Brain pericyte (primary cell): ENCODE results near the gene KRTAP5-2.
"Not testable (repeated sequence)": the region's sequence is repeated elsewhere in the genome, so short reads cannot be mapped to it uniquely, and the experiment has no call there.

ENCODE experiments used
- DNase-seq: peaks from one replicate; pipeline ENCODE4 v3.0.0-alpha.2; 2012; ENCODE audit warnings: low read depth, low spot score

KRTAP5-2 gene

DNA sequence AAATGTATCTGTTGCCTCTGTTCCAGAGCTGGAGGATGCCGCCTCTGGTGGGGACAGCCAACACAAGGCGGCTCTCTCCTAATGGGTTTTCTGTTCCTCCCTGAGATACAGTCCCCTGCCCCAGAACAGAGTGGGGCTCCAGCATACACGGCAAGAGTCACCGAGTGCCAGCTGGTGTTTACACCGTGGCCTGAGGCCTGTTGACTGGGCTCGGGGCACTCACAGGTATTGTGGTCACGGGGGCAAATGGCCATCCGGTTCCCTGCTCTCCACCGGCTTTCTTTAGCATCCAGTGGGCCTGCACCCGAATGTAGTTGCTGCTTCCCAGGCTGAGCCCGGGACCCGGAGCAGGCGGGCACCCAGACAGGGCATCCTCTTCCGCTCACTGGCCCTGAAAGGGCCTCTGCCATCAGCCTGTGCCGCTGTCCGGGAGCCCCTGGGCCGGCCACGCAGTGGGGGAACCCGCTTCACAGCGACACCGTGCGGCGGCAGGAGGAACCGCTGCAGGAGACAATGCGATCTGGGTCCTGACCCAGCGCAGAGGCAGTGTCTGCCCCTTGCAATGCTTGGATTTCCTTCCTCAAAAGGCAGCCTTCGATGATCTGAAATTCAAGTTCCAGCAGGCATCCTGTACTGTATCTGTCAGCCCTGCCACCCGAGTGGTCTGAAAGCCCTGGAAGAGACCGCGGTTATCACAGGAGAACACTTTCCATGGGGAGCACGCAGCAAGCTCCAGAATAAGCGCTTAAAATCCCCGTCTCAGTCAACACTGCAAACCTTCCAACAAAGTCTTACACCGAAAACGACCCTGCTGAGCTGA lies 30.6 kb upstream of the KRTAP5-2 start:
- DNase-seq, result no peak

DNA sequence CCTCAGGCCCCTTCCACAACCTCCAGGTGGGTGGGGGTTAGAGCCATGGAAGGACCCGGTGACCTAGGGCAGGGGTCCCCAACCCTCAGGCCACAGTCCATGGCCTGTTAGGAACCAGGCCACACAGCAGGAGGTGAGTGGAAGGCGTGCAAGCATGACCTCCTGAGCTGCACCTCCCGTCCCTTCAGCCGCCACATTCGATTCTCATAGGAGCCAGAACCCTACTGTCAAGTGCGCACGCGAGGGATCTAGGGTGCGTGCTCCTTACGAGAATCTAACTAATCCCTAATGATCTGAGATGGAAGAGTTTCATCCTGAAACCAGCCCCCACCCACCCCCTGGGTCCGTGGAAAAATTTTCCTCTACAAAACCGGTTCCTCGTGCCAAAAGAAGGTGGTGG lies 27.4 kb upstream of the KRTAP5-2 start:
- no peak for DNase-seq

GRCh38 chr11:1624621-1625020 lies 26.5 kb upstream of the KRTAP5-2 start:
- no peak for DNase-seq

DNA sequence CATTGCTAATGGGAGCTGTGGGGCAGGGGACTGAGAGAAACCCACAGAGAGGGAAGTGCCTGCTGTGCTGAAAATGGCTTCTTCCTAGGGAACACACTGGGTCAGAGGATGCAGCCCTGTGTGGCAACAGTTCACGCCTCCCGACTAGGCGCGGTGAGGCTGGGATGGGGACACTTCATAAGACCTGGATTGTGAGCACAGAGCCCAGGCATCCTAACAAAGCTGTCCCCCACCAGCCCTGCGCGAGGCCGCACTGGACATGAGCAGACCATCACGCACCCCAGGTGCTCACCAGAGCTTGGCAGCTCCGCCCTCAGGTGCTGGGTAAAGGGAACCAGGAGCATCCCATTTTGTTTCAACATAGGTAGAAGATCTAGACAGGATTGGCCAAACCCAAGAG lies 25.6 kb upstream of the KRTAP5-2 start:
- DNase-seq, result no peak

GRCh38 chr11:1622086-1622485 lies 24.0 kb upstream of the KRTAP5-2 start, which contains the start of gene KRTAP5-4:
TSS of gene KRTAP5-4 (minus strand) at chr11:1622138. CDS start at chr11:1622093, 45 bp downstream.
- DNase-seq, result no peak

DNA sequence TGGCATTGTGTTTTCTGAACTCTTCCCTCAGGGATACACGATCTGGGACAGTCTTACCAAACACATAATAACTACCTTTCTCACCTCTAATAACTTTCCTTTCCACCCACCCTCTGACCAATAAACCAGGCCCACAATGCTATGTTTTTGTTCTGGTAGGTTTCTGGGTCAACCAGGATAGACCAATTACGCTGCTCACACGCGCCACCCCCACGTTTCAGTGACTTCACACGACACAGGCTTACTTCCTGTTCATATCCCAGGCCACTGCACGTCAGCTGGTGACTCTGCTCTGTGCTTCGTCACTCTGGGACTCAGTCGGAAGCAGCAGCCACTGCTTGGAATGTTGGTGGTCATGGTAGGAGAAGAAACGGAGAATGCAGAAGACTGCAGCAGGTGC lies 21.4 kb upstream of the KRTAP5-2 start:
- DNase-seq, result no peak

- DNase-seq, result no peak
These were observed 20.1 kb upstream of the KRTAP5-2 start for GRCh38 chr11:1618231-1618630.

- no peak for DNase-seq
These were observed 10.3 kb upstream of the KRTAP5-2 start, which contains the start of gene KRTAP5-3 for GRCh38 chr11:1608363-1608762. TSS of gene KRTAP5-3 (minus strand) at chr11:1608463. CDS start at chr11:1608385, 78 bp downstream.

DNA sequence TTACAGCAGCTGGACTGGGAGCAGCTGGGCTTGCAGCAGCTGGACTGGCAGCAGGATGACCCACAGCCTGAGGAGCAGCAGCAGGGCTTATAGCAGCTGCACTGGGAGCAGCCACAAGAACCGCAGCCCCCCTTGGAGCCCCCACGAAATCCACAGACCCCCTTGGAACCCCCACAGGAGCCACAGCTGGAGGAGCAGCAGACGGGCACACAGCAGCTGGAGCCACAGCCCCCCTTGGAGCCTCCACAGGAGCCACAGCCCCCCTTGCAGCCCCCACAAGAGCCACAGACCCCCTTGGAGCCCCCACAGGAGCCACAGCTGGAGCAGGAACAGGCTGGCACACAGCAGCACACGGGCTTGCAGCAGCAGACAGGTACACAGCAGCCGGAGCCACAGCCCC lies 9.8 kb upstream of the KRTAP5-2 start:
- not testable (repeated sequence) for DNase-seq

- not testable (repeated sequence) for DNase-seq
These were observed 9.2 kb upstream of the KRTAP5-2 start for GRCh38 chr11:1607156-1607845.

- DNase-seq, result not testable (repeated sequence)
These were observed 7.8 kb upstream of the KRTAP5-2 start for GRCh38 chr11:1605923-1606322.

GRCh38 chr11:1604711-1605110 lies 6.6 kb upstream of the KRTAP5-2 start:
- DNase-seq, result no peak

GRCh38 chr11:1604181-1604580 lies 6.1 kb upstream of the KRTAP5-2 start:
- DNase-seq, result no peak

DNA sequence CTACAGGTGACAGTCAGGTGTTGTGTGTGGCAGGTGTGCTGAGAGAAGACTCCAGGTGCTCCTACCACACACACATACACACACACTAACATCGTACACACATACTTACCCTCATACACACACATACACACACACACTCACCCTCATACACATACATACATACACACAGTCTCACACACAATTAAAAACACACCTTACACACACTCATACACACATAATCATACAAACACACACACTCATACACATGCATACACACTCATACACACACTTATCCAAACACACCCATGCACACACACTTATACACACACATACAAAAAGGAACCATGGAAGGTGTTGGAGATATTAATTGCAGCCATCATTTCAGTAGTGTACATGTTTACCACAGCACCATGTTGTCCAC lies 5.5 kb upstream of the KRTAP5-2 start:
- DNase-seq, result no peak

- DNase-seq, result not testable (repeated sequence)
These were observed 3.6 kb upstream of the KRTAP5-2 start for GRCh38 chr11:1601663-1602062.

- no peak for DNase-seq
These were observed 2.5 kb upstream of the KRTAP5-2 start for GRCh38 chr11:1600626-1601025.

DNA sequence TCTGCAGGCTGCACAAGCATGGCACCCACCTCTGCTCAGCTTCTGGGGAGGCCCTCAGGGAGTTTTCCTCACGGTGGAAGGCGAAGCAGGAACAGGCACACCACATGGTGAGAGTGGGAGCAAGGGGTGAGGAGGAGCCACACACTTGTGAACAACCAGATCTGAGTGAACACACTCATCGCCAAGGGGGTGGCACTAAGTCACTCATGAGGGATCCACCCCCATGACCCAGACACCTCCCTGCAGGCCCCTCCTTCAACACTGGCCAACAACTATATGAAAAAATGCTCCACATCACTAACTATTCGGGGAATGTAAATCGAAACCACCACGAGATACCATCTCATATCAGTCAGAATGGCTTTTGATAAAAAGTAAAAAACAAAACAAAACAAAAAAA lies 722 bp upstream of the KRTAP5-2 start:
- no peak for DNase-seq

DNA sequence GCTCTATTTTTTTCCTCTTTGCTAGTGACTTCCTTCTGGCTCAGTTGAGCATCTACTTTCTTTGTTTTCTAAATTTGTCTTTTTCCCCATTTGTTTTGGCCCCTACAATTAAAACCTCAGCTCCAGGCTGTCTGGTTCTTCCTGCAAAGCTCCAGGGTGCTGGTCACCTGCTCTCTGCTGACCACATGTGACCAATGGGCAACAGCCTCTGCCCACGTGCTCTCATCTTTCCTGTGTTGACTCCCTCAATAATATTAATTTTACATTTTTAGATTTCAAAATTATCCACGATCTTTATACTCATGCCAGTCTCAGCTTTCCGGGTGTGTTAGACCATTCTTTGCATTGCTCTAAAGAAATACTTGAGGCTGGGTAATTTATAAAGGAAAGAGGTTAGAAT lies 312 bp upstream of the KRTAP5-2 start:
- not testable (repeated sequence) for DNase-seq

DNA sequence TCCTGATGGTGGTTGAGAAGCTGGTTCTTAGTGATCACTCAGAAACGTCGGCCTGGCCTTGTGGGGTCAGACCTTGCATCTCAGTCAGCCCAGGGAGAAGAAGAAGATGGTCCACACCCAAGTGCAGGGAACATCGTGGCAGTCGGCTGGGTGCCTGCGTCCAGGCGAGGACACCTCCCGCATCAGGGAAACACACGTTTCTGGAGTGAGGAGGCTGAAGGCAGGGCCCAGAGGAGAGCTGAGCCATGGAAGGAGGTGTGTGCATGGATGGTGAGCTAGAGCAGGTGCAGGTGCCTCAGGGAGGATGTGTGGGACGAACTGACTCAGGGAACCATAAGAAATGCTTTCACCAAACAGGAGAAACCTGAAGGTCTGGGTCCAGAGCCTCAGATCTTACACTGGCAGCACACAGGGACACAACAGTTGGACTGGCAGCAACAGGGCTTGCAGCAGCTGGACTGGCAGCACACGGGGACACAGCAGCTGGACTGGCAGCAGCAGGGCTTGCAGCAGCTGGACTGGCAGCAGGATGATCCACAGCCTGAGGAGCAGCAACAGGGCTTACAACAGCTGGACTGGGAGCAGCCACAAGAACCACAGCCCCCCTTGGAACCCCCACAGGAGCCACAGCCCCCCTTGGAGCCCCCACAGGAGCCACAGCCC lies 632 bp downstream of the KRTAP5-2 start:
- no peak for DNase-seq

DNA sequence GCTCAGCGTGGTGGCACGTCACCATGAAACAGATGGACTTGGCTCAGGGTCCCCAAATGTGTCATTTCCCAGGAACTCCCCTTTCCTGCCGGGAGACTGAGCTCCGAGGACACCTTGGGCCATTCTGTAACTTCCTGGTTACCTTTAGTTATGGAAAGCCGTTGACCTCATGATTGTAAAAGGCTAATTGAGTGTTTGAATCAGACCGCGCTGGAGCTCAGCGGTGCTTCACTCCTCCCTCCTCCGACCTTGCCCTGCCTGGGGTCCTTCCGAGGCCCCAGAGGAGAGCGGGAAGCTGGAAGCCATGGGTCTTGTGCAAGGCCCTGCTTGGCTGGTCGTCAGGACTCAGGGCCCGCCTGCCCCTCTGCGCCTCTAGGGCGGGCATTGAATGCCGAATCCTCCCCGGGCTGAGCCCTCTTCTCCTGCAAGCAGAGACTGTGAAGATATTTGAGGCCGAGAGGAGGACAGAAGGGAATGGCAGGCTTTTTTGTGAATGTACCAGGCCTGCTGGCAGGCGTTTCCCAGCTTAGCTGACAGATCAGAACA lies 1.4 kb downstream of the KRTAP5-2 start:
- DNase-seq, result not testable (repeated sequence)

- not testable (repeated sequence) for DNase-seq
These were observed 2.0 kb downstream of the KRTAP5-2 start for GRCh38 chr11:1595994-1596575.

DNA sequence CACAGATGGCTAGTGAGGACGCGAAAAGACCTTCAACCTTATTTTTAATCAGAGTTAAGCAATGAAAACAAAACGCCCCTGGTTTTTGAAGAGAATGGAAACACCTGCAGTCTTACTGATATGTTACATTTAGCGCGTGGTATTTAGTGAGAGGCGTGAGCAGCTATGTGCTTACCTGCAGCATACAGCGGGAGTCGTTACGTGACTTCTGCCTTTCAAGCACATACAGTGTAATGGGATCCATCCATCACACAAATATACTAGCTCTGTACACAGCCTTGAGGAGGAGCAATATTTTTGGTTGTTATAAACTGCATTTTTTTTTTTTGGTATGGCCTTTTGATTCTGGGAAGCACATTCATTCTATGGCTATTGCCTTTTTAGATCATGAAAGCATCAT lies 5.5 kb downstream of the KRTAP5-2 start:
- no peak for DNase-seq
